C4-2B (cell line): Measurements from ENCODE around the gene OPRL1.

Experiments used
- H3K27ac ChIP-seq: fragments of 450-650 bp; 2 replicates; pipeline ENCODE4 v1.5.1; 2017
- ZFX ChIP-seq: fragments of 450-650 bp; IDR thresholded peaks from 2 replicates; pipeline ENCODE4 v1.6.1; 2017
- TF ChIP-seq, protein P1 (sequence below): fragments of 450-650 bp; conservative IDR thresholded peaks from 2 replicates; pipeline ENCODE4 v1.5.1; 2017; ENCODE audit warnings: mild to moderate bottlenecking

OPRL1 gene

DNA sequence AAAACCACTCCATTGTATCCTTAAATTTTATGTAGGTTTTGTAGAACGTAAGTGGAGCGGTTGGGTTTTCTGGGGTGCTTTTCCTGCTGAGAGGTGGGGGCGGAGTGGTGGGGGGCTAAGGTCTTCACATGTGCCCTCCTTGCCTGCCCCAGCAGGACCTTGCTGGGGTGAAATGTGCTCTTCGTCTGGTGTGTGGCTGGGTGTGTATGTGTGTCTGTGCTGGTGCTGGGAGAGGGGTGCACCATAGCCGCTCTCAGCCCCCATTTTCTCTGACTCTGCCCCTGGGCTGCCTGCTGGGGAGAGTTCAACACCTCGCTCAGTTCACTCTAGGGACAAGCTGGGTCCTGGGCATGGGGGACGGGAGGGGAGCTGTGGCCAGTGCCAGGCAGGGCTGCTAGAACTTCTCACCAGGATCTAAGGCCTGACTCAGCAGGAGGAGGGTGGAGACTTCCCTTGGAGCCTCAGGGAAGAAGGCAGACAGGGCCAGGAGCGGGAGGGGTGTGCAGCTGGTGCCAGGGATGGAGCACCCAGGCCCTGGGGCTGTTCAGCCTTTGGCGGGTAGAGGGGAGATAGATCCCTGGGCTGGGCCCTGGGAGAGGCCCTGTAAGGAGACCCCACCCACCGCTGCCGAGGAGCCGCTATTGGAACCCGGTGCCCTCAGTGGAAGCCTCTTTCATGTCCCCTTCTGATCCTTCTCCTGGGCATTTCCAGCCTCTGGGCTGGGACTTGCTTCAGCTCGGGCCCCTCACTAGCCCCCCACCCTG is 35.2 kb upstream of the OPRL1 start:
- TF ChIP-seq, protein P1, sequence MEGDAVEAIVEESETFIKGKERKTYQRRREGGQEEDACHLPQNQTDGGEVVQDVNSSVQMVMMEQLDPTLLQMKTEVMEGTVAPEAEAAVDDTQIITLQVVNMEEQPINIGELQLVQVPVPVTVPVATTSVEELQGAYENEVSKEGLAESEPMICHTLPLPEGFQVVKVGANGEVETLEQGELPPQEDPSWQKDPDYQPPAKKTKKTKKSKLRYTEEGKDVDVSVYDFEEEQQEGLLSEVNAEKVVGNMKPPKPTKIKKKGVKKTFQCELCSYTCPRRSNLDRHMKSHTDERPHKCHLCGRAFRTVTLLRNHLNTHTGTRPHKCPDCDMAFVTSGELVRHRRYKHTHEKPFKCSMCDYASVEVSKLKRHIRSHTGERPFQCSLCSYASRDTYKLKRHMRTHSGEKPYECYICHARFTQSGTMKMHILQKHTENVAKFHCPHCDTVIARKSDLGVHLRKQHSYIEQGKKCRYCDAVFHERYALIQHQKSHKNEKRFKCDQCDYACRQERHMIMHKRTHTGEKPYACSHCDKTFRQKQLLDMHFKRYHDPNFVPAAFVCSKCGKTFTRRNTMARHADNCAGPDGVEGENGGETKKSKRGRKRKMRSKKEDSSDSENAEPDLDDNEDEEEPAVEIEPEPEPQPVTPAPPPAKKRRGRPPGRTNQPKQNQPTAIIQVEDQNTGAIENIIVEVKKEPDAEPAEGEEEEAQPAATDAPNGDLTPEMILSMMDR: no peak
- TF ChIP-seq ZFX: no peak
- H3K27ac ChIP-seq: peak overlapping the region; percentile 31

DNA sequence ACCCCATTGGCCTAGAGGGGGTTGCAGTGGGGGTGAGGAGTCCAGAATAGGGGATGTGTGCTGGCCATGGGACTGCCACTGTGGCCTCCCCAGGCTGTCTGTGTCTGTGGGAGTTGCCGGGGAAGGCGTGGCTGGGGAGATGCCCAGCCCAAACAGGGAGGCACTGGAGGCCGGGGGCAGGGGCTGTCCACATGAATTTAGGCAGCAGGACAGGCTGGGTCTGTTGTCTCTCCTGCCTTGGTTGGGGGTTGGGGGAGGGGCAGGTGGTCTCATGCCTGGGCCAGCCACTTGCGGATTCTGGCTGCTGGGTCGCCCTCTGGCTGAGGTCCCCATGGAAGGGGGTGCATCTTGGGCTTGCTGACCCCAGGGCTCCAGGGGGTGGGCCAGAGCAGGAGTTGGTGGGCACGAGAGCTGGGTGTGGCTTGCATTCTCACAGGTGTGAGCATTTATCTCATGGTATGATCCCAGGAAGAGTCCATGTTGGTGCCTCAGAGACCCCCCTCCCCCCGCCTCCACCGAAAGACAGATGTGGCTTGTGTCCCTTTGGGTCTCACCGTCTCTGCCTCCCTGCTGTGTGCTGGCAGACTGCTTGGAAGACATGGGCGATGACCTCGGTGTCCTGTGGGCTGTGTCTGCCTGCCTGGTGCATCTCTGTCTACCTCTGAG is 34.4 kb upstream of the OPRL1 start:
- H3K27ac ChIP-seq: peak overlapping the region; percentile 31
- TF ChIP-seq ZFX: no peak
- TF ChIP-seq, protein P1: no peak

DNA sequence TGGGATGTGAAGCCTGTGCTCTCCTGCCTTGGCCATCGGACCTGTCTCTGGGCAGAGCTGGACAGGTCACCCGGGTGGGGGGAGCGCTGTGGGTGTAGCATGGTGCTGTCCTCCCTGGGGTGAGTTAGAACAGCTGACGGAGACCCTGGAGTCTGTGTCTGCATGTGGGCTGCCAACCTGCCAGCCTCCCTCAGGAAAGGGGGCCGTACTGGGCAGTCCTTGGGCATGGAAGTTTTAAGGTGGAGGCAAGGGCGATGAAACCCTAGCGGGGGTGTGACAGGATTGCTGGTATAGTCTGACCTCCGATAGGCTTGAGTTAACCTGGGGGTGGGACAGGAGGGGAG is 32.9 kb upstream of the OPRL1 start:
- H3K27ac ChIP-seq: no peak overlapping the region
- no peak for TF ChIP-seq ZFX
- TF ChIP-seq, protein P1: no peak

DNA sequence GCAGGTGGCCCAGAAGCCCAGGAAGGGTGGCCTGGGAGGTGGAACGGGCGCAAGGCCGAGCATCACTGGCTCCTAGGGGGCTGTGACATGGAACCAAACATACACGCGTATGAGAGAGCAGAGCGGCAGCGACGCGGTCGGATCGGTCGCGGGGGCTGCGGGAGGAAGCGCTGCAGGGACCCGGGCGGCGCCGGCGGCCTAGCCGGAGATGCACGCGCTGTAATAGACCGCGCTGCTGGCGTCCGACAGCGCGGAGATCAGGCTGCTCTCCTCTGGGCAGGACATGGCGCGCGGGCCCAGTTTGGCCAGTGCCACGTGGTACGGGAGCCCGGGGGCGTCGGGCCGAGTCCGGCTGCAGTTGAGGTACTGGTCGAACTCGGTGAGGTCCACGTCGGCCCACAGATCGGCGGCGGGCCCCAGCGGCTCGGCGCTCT is 31.9 kb upstream of the OPRL1 start:
- H3K27ac ChIP-seq: no peak overlapping the region
- TF ChIP-seq ZFX: no peak
- TF ChIP-seq, protein P1: no peak

DNA sequence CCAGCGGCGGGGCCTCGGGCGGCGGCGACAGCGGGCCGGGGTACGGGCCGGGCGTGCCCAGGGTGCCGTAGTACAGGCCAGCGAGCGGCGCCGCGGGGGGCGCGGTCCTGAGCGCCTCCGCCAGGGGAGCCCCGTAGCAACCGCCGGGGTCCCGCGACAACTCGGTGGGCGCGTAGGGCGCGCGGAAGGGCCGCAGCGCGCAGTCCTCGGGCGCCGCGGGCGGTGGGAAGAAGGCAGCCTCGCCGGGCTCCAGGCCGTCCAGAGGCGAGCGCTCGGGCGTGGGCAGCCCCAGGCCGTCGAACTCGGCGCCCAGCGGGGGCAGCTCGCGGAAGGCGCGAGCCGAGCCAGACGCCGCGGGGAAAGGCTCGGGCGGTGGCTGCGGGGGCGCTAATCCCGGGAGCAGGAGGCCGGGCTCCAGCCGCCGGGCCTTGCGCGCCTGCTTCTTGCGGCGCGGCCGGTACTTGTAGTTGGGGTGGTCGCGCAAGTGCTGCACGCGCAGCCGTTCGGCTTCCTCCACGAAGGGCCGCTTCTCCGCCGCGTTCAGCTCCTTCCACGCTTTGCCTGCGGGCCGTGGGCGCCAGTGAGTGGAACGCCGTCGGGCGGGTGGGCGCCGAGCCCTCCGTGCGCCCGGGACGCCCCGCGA is 31.4 kb upstream of the OPRL1 start:
- no peak overlapping the region for H3K27ac ChIP-seq
- TF ChIP-seq, protein P1: no peak
- no peak for TF ChIP-seq ZFX

DNA sequence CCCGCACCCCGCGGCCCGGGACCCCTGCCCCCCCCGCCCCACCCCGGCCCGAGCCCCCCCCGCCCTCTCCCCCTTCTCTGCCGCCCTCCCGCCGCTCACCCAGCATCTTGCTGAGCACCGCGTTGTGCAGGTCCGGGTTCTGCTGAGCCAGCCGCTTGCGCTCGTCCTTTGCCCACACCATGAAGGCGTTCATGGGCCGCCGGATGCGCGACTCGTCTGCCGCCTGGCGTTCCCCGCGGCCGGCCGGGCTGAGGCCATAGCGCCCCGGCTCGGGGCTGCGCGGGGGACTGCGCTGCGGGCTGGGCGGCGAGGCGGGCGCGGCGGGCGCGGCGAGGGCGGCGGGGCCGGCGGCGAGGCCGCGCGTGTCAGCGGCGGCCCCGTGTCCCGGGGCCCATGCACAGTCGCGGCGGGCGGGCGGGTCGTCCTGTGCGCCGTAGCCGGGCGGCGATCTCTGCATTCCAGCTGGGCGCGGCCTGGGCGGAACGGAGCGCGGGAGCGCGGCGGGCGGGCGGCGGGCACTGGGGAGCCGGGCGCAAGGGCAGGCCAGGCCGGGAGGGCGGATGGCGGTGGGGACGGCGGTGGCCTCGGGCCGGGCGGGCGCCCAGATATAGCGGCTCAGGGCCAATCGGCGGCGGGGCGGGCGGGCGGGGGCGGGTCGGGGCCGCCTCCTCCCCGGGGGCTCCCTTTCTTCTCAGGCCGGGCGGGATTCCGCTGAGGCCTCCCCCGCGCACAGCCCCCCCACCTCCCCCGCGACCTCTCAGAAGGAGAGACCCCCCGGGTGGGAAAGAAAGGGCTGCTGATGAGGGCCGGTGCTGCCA is 30.6 kb upstream of the OPRL1 start, which contains the start of gene SOX18:
Gene SOX18 (minus strand): TSS at position 580 of the 818 bp plus-strand sequence. CDS start 123 bp downstream, at position 457.
- TF ChIP-seq ZFX: no peak
- TF ChIP-seq, protein P1: no peak; the same call in 1 of the 2 replicates
- no peak within 1 kb of the TSS for H3K27ac ChIP-seq
